K562 (cell line): ENCODE data around the gene RPAIN. TPM values are rescaled to one million over a fixed set of nuclear protein-coding genes. Genes with fewer than 3 reads are reported as not detected.

Experiments
- CCNT2 ChIP-seq: IDR thresholded peaks from 2 replicates; pipeline ENCODE4 v1.6.1; 2011; ENCODE audit warnings: borderline replicate concordance, low read depth, mild to moderate bottlenecking, moderate library complexity, mixed read lengths, low read length; ENCODE audit not compliant: insufficient read length; ENCODE audit errors: extremely low read depth
- ESRRA ChIP-seq: fragments of 450-650 bp; IDR thresholded peaks from 2 replicates; pipeline ENCODE4 v1.6.1; 2014; ENCODE audit warnings: low read depth, mild to moderate bottlenecking, moderate library complexity, borderline replicate concordance
- FOXA1 ChIP-seq: fragments of 450-650 bp; IDR thresholded peaks from 2 replicates; pipeline ENCODE4 v1.6.1; 2016; ENCODE audit warnings: mild to moderate bottlenecking, borderline replicate concordance
- GATAD2A ChIP-seq: fragments of 450-650 bp; IDR thresholded peaks from 2 replicates; pipeline ENCODE4 v1.6.1; 2017
- KDM4B ChIP-seq, 2 experiments: fragments of 450-650 bp in 1 of 2; sonication (generic) in 1 of 2; IDR thresholded peaks; 2 replicates each; pipeline ENCODE4 v1.6.1; 2016 to 2017; ENCODE audit warnings: borderline replicate concordance in 2 of 2, antibody characterized with exemption in 1 of 2, low read depth in 1 of 2, mild to moderate bottlenecking in 1 of 2
- NONO ChIP-seq, 2 experiments: fragments of 200-400 bp in 1 of 2; fragments of 450-650 bp in 1 of 2; formaldehyde crosslinking in 1 of 2; IDR thresholded peaks; 2 replicates each; pipeline ENCODE4 v1.6.1; 2017; ENCODE audit warnings: low read depth in 2 of 2, mild to moderate bottlenecking in 2 of 2, moderate library complexity in 2 of 2, low read length in 1 of 2
- NRF1 ChIP-seq, 2 experiments: fragments of 450-650 bp; IDR thresholded peaks in 1 of 2; conservative IDR thresholded peaks in 1 of 2; 2 replicates each; pipeline ENCODE4 v1.6.1; 2014; ENCODE audit warnings: mild to moderate bottlenecking in 2 of 2
- POLR2AphosphoS5 ChIP-seq: IDR thresholded peaks from 2 replicates; pipeline ENCODE4 v1.6.1; 2011; ENCODE audit warnings: mild to moderate bottlenecking, low read depth, low read length, moderate library complexity; ENCODE audit not compliant: control insufficient read depth, insufficient read depth
- SAP30 ChIP-seq: fragments of 200-600 bp; sonication (generic); IDR thresholded peaks from 2 replicates; pipeline ENCODE4 v1.6.1; 2012; ENCODE audit warnings: borderline replicate concordance, low read depth, mild to moderate bottlenecking, moderate library complexity, low read length, control low read depth, inconsistent platforms; ENCODE audit not compliant: insufficient read depth, poor library complexity, severe bottlenecking
- SRSF9 ChIP-seq: fragments of 200-400 bp; formaldehyde crosslinking; IDR thresholded peaks from 2 replicates; pipeline ENCODE4 v1.6.1; 2017; ENCODE audit warnings: low read depth, low read length, borderline replicate concordance
- TAF1 ChIP-seq: IDR thresholded peaks from 2 replicates; pipeline ENCODE4 v1.6.1; 2011; ENCODE audit warnings: mild to moderate bottlenecking, low read length, moderate library complexity; ENCODE audit not compliant: insufficient read depth, control insufficient read depth, severe bottlenecking; ENCODE audit errors: extremely low read depth
- TEAD4 ChIP-seq, 2 experiments: sonication (generic) in 1 of 2; formaldehyde crosslinking in 1 of 2; IDR thresholded peaks; 2 replicates each; pipeline versions ENCODE4 v1.6.1 to v1.8.0; 2012 to 2022; ENCODE audit warnings: borderline replicate concordance in 1 of 2, inconsistent platforms in 1 of 2, low read length in 1 of 2, mild to moderate bottlenecking in 1 of 2, missing genetic modification reagents in 1 of 2
- ZNF165 ChIP-seq: fragments of 250-450 bp; sonication (Bioruptor Pico); IDR thresholded peaks from 2 replicates; pipeline ENCODE4 v1.4.0; 2020; ENCODE audit warnings: borderline replicate concordance
- ZNF766 ChIP-seq: fragments of 200-800 bp; sonication (Bioruptor generic); conservative IDR thresholded peaks from 2 replicates; pipeline ENCODE4 v1.6.1; 2016; ENCODE audit warnings: missing genetic modification characterization, missing compliant biosample characterization
- polyA plus RNA-seq, 8 experiments: library from polyadenylated mRNA; depleted of rRNA in 4 of 8; stranded (reverse) in 5 of 8; unstranded in 3 of 8; fragments of >200 nt; fragmentation: Nextera tagmentation in 2 of 8; fragmentation: Illumina TruSeq in 1 of 8; extraction: Ambion mirVana in 2 of 8; extraction: Trizol in 1 of 8; gene quantifications; 2 replicates each; pipeline versions ENCODE4 v1.2.1 to v1.2.3, GENCODE V29; 2011 to 2014; ENCODE audit warnings: inconsistent platforms in 1 of 8, missing spikeins in 1 of 8
- total RNA-seq, 7 experiments: library from RNA; depleted of rRNA in 6 of 7; stranded (reverse); fragments of >200 nt in 6 of 7; fragmentation: Illumina TruSeq in 2 of 7; extraction: Trizol in 2 of 7; gene quantifications; 2 replicates each; pipeline versions ENCODE4 v1.2.1 to v1.2.3, GENCODE V29; 2011 to 2021; ENCODE audit warnings: low replicate concordance in 1 of 7
- TF ChIP-seq, protein P1 (sequence below): fragments of 450-650 bp; IDR thresholded peaks from 2 replicates; pipeline ENCODE4 v1.6.1; 2017; ENCODE audit warnings: antibody characterized with exemption, mild to moderate bottlenecking
- TF ChIP-seq, protein P2 (sequence below): fragments of 250-450 bp; sonication (Bioruptor Pico); IDR thresholded peaks from 2 replicates; pipeline ENCODE4 v1.8.0; 2021; ENCODE audit warnings: borderline replicate concordance, mild to moderate bottlenecking, moderate library complexity; ENCODE audit not compliant: poor library complexity, severe bottlenecking

The RPAIN gene
- total and polyA plus RNA-seq, 9 of the 15 experiments (the other 6 are each of a cell fraction or from before 2014, with no cell fraction given), result 27.3 to 63.7 (median 38.5) TPM

DNA sequence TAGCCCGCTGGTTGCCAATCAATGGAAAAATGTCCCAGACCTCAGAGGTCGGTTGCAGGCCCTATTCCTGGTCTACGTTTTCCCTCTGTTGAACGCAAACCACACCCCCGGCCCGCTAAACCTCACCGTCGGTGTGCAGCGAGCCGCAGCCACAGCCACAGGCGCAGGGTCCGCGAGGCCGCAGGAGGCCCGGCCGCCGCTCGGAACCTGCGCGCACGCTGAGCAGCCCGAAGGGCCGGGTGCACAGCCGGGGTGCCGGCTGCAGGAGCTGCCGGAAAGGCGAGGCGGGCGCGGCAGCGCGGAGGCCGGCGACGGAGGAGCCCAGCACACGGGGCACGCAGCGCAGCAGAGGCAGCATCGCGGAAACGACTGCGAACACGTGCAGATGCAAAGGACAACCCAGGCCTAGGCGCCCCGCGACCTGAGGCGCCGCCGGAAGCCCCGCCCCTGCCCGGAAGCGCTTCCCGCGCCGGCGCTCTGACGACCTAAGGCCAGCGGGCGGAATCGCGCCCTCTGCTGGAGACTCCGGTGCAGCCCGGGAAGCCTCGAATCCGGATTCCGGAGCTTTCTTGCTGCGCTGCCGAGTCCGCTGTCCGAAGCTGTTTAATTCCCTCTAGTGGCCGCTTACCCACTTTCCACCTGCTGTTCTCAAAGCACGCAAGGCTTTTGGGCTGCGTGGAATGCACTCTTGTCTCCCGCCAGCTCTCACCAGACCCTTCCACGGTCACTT, 18.9 kb downstream of the RPAIN start, which contains the start of gene C1QBP (continued):
- TF ChIP-seq KDM4B (IDR thresholded peaks at IDR 0.05; ENCODE audit: borderline replicate concordance in 2 of 2, low read depth in 1 of 2) (0 out of 4 replicates have a peak, but pooled peaks of 1 of the 2 experiments have one; percentile 29), ESRRA (peak; percentile 77), FOXA1 (no peak), TAF1 (peak; percentile 40), SAP30 (peak; percentile 93), GATAD2A (no peak), CCNT2 (peak; percentile 49), ZNF165 (CRISPR knock-in tag) (no peak), TEAD4 (IDR thresholded peaks at IDR 0.05; ENCODE audit: low read length) (0 out of 2 replicates have a peak, but pooled peaks have one; percentile 5), TEAD4 (CRISPR knock-in tag; IDR thresholded peaks at IDR 0.05; ENCODE audit: borderline replicate concordance) (no peak), NONO (IDR thresholded peaks at IDR 0.05; ENCODE audit: low read depth in 2 of 2, low read length in 1 of 2) (peak in 1 of 2 experiments; percentile 55; a peak in 2 of 4 replicates), POLR2AphosphoS5 (0 out of 2 replicates have a peak, but pooled peaks have one; percentile 27), SRSF9 (no peak), NRF1 (conservative IDR thresholded peaks at IDR 0.05 in 1 of 2, IDR thresholded peaks at IDR 0.05 in 1 of 2) (peak; percentile 92 to 94), ZNF766 (CRISPR knock-in tag) (0 out of 2 replicates have a peak, but pooled peaks have one; percentile 28)
- TF ChIP-seq, protein P1, sequence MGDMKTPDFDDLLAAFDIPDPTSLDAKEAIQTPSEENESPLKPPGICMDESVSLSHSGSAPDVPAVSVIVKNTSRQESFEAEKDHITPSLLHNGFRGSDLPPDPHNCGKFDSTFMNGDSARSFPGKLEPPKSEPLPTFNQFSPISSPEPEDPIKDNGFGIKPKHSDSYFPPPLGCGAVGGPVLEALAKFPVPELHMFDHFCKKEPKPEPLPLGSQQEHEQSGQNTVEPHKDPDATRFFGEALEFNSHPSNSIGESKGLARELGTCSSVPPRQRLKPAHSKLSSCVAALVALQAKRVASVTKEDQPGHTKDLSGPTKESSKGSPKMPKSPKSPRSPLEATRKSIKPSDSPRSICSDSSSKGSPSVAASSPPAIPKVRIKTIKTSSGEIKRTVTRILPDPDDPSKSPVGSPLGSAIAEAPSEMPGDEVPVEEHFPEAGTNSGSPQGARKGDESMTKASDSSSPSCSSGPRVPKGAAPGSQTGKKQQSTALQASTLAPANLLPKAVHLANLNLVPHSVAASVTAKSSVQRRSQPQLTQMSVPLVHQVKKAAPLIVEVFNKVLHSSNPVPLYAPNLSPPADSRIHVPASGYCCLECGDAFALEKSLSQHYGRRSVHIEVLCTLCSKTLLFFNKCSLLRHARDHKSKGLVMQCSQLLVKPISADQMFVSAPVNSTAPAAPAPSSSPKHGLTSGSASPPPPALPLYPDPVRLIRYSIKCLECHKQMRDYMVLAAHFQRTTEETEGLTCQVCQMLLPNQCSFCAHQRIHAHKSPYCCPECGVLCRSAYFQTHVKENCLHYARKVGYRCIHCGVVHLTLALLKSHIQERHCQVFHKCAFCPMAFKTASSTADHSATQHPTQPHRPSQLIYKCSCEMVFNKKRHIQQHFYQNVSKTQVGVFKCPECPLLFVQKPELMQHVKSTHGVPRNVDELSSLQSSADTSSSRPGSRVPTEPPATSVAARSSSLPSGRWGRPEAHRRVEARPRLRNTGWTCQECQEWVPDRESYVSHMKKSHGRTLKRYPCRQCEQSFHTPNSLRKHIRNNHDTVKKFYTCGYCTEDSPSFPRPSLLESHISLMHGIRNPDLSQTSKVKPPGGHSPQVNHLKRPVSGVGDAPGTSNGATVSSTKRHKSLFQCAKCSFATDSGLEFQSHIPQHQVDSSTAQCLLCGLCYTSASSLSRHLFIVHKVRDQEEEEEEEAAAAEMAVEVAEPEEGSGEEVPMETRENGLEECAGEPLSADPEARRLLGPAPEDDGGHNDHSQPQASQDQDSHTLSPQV, result peak; percentile 62; the same call in 1 of the 2 replicates
- TF ChIP-seq, protein P2, sequence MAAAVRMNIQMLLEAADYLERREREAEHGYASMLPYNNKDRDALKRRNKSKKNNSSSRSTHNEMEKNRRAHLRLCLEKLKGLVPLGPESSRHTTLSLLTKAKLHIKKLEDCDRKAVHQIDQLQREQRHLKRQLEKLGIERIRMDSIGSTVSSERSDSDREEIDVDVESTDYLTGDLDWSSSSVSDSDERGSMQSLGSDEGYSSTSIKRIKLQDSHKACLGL (CRISPR knock-in tag), result peak; percentile 77
